AG10803 (cell line): ENCODE measurements around the gene PIEZO1.

ENCODE experiments used
- DNase-seq: peaks from one replicate; pipeline ENCODE4 v3.0.0; 2010; ENCODE audit warnings: low read depth
- H3K4me3 ChIP-seq: 2 replicates; pipeline ENCODE4 v1.5.1; 2011; ENCODE audit warnings: mild to moderate bottlenecking, low read length, control low read depth
- CTCF ChIP-seq: conservative IDR thresholded peaks from 2 replicates; pipeline ENCODE4 v1.5.1; 2011; ENCODE audit warnings: mild to moderate bottlenecking, low read length, control low read depth, inconsistent platforms

PIEZO1 gene

GRCh38 chr16:88743693-88744576, 41.1 kb downstream of the PIEZO1 start:
- H3K4me3 ChIP-seq: no peak overlapping the region
- TF ChIP-seq CTCF: peak; percentile 79
- peak; percentile 58 for DNase-seq

GRCh38 chr16:88742896-88743605, 42.0 kb downstream of the PIEZO1 start:
- no peak for TF ChIP-seq CTCF
- H3K4me3 ChIP-seq: no peak overlapping the region
- DNase-seq: no peak

DNA sequence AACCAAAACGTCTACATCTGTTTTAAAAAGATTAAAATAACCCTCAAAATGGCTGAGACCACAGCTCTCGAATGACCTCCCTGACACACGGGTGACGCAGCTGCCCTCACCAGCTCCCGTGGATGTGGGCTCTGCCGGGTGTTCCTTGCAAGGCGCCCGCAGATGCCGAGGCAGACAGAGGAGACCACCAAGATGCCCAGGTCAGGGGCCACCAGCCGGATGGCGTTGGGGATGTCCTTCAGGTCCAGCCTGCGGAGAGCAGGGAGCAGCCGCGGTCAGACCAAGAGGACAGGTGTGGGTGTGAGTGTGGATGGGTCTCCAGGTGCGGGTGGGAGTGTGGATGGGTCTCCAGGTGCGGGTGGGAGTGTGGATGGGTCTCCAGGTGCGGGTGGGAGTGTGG, 43.7 kb downstream of the PIEZO1 start:
- no peak for DNase-seq
- no peak overlapping the region for H3K4me3 ChIP-seq
- TF ChIP-seq CTCF: no peak

DNA sequence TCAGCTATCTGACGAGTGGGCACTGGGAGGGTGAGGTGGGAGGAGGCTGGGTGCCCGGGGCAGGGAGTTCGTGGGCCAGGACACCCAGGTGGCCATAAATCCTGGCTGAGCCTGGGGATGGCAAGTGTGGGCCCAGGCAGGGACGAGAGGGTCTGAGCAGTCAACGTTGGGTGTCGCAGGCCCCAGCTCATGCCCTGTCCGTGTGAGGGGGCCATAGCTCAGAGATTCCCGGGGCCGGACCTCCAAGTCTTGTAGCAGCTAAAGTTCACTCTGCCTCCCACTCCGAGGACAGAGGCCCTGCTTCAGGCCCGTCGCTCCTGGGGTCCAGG, 44.3 kb downstream of the PIEZO1 start:
- no peak for DNase-seq
- no peak for TF ChIP-seq CTCF
- no peak overlapping the region for H3K4me3 ChIP-seq

DNA sequence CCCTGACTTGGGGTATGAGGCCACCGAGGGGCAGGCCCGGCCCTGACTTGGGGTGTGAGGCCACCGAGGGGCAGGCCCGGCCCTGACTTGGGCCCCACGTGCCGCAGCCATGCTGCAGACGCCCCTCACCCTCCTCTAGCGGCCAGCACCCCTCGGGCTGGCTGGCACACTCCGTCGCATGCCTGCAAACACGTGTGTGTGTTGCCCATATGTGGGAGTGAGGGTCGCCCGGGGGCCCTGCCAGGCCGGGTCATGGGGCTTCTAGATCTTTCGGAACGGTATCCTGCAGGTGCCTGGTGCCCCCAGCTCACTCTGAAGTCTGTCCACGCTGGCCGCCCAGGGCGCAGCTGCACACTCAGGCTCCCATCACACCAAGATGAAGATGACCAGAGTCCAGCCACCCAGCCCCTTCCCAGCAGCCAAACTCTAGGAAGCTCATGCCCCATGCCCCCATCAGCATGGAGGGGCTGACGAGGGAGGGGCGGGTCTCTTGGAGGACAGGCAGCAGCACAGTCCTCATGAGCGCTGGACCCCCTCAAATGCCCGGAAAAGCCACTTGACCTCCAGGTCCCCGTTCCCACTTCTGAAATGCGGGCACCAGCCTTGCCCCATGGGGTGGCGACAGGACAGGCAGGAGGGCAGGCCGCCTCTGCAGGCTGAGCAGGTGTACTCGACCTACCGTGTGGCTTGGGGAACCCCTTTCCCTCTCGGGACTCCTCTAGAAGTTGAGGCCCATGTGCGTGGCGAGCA, 44.9 kb downstream of the PIEZO1 start:
- DNase-seq: no peak
- no peak overlapping the region for H3K4me3 ChIP-seq
- TF ChIP-seq CTCF: no peak

DNA sequence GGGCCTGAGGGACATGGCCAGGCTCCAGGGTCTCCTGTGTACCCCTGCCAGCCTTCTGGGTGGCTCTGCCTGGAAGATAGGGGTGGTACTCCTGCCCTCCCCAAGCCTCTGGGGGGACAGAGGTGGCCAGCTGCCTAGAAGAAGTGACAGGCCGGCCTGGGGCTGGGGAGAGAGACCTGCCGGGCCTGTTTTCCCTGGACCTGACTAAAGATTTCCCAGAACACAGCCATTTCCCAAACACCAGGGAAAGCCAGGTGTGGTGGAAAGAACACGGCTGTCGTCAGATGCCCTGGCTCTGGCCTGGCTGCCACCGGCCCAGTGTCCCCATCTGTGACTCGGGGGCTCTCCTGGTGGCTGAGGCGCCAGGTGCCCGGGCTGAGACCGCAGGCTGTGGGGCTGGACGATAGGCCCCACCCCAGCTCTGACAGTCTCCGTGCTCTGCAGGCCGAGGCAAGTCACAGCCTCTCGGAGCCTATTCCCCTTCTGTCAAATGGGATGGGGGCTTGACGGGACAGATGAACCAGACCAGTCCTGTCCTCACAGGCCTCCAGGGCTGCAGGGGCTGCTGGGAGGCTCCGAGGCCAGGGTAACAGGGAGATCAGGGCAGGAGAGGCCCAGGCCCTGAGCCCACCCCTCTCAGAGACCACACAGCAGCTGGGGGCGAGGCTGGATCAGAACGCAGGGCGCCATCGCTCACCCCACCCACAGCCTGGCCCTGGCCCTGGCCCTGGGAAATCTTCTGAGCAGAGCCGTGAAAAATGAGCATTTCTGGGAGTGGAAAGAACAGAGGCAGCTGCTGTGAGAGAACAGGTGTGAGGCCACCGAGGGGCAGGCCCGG, 45.7 kb downstream of the PIEZO1 start:
- TF ChIP-seq CTCF: no peak
- H3K4me3 ChIP-seq: no peak overlapping the region

More for the DNA sequence above, 45.7 kb downstream of the PIEZO1 start:
- DNase-seq: no peak
